Keratinocyte (primary cell): ENCODE measurements around the gene TEX29.

Source experiments
- CTCF ChIP-seq, 3 experiments: IDR thresholded peaks in 1 of 3; conservative IDR thresholded peaks in 1 of 3; optimal IDR thresholded peaks in 1 of 3; 2 replicates in 2 of 3; 3 replicates in 1 of 3; pipeline versions ENCODE3 to v1.5.1; 2011; ENCODE audit warnings: low read length in 3 of 3, mild to moderate bottlenecking in 3 of 3, moderate library complexity in 2 of 3, control low read depth in 1 of 3, inconsistent platforms in 1 of 3; ENCODE audit not compliant: insufficient read depth in 2 of 3; ENCODE audit errors: extremely low read depth in 1 of 3
- EZH2 ChIP-seq: IDR thresholded peaks from one replicate; pipeline ENCODE4 v1.6.1; 2012; ENCODE audit warnings: inconsistent platforms, mild to moderate bottlenecking, low read length, moderate library complexity

DNA sequence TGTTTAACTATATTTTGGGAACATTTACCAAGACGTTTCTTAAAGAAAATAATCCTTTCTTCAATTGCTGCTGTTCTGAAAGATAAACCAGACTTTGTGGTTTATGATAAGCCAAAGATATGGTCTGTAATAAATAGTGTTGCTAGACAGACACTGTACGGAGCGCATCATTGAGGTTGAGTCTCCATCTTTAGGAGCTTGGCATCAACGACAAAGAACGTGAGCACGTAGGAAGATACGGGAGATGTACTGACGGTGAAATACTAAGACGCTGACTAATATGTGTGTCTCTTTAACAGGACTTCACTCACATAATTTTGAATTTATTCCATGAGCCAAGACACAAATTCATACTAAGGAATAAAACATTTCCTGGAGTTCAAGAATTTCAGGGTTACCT lies 16.2 kb downstream of the TEX29 start:
- no peak for TF ChIP-seq CTCF (optimal IDR thresholded peaks at IDR 0.05 in 1 of 3, IDR thresholded peaks at IDR 0.05 in 1 of 3, conservative IDR thresholded peaks at IDR 0.05 in 1 of 3; ENCODE audit: extremely low read depth in 1 of 3, insufficient read depth in 2 of 3, low read length in 3 of 3)
- TF ChIP-seq EZH2: no peak
